ENCODE measurements around the gene FARP2. TPM values are rescaled to one million over a fixed set of nuclear protein-coding genes. Genes with fewer than 3 reads are reported as not detected.

FARP2 gene
- total RNA-seq, 1 donor from 2014 or later, result 54.5 TPM

DNA sequence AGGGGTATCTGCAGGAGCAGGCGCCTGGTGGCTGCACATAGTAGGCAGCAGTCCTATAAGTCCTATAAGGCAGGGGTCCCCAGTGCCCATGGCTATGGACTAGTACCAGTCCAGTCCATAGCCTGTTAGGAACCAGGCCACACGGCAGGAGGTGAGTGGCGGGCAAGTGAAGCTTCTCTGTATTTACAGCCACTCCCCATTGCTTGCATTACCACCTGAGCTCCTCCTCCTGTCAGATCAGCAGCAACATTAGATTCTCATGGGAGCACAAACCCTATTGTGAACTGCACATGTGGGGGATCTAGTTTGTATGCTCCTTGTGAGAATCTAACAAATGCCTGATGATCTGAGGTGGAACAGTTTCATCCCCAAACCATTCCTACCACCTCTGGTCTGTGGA is 119.2 kb downstream of the FARP2 start:
- no peak for DNase-seq (ENCODE audit: extremely low spot score, unreplicated experiment)
- Mint-ChIP-seq H3K4me3 (ENCODE audit: unreplicated experiment) (no peak overlapping the region), H3K27ac (ENCODE audit: unreplicated experiment) (no peak overlapping the region), H3K4me1 (ENCODE audit: unreplicated experiment) (no peaks in the 10 kb centered on the region), H3K27me3 (ENCODE audit: unreplicated experiment) (no peaks in the 10 kb centered on the region), H3K36me3 (ENCODE audit: unreplicated experiment) (peaks cover 18% of the 10 kb centered on the region), H3K9me3 (ENCODE audit: unreplicated experiment) (no peaks in the 10 kb centered on the region)
- TF ChIP-seq CTCF (IDR thresholded peaks at IDR 0.05), result no peak

DNA sequence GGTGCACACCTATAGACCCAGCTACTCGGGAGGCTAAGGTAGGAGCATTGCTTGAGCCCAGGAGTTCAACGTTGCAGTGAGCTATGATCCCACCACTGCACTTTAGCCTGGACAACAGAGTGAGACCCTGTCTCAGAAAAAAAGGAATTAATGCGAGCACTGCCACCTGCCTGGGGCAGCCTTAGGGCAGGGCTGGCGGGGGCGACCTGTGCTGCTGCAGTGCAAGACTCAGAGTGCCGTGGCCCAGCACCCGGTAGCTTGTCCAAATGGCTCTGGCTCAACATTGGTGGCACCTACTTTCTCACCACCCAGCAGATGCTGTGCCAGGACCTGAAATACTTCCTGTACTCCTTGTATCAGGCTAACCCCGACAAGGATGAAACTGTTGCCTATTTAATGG is 122.1 kb downstream of the FARP2 start:
- no peak for TF ChIP-seq CTCF (IDR thresholded peaks at IDR 0.05)
- H3K27me3 Mint-ChIP-seq (ENCODE audit: unreplicated experiment), result no peaks in the 10 kb centered on the region
- no peaks in the 10 kb centered on the region for H3K9me3 Mint-ChIP-seq (ENCODE audit: unreplicated experiment)
- no peak overlapping the region for H3K4me3 Mint-ChIP-seq (ENCODE audit: unreplicated experiment)
- no peak overlapping the region for H3K27ac Mint-ChIP-seq (ENCODE audit: unreplicated experiment)
- H3K36me3 Mint-ChIP-seq (ENCODE audit: unreplicated experiment), result peaks cover 17% of the 10 kb centered on the region
- no peaks in the 10 kb centered on the region for H3K4me1 Mint-ChIP-seq (ENCODE audit: unreplicated experiment)
- DNase-seq (ENCODE audit: extremely low spot score, unreplicated experiment), result no peak

GRCh38 chr2:241479026-241479898 is 123.2 kb downstream of the FARP2 start:
- Mint-ChIP-seq H3K9me3 (ENCODE audit: unreplicated experiment) (no peaks in the 10 kb centered on the region), H3K4me1 (ENCODE audit: unreplicated experiment) (no peaks in the 10 kb centered on the region), H3K4me3 (ENCODE audit: unreplicated experiment) (no peak overlapping the region), H3K27me3 (ENCODE audit: unreplicated experiment) (no peaks in the 10 kb centered on the region), H3K36me3 (ENCODE audit: unreplicated experiment) (peaks cover 18% of the 10 kb centered on the region), H3K27ac (ENCODE audit: unreplicated experiment) (no peak overlapping the region)
- no peak for DNase-seq (ENCODE audit: extremely low spot score, unreplicated experiment)
- TF ChIP-seq CTCF (IDR thresholded peaks at IDR 0.05), result no peak

GRCh38 chr2:241481687-241482086 is 125.6 kb downstream of the FARP2 start:
- H3K9me3 Mint-ChIP-seq (ENCODE audit: unreplicated experiment), result no peaks in the 10 kb centered on the region
- no peaks in the 10 kb centered on the region for H3K4me1 Mint-ChIP-seq (ENCODE audit: unreplicated experiment)
- H3K36me3 Mint-ChIP-seq (ENCODE audit: unreplicated experiment), result peaks cover 20% of the 10 kb centered on the region
- no peak for TF ChIP-seq CTCF (IDR thresholded peaks at IDR 0.05)
- no peak for DNase-seq (ENCODE audit: extremely low spot score, unreplicated experiment)
- no peaks in the 10 kb centered on the region for H3K27me3 Mint-ChIP-seq (ENCODE audit: unreplicated experiment)
- no peak overlapping the region for H3K4me3 Mint-ChIP-seq (ENCODE audit: unreplicated experiment)
- no peak overlapping the region for H3K27ac Mint-ChIP-seq (ENCODE audit: unreplicated experiment)

- H3K36me3 Mint-ChIP-seq (ENCODE audit: unreplicated experiment), result peaks cover 24% of the 10 kb centered on the region
- no peaks in the 10 kb centered on the region for H3K9me3 Mint-ChIP-seq (ENCODE audit: unreplicated experiment)
- no peaks in the 10 kb centered on the region for H3K27me3 Mint-ChIP-seq (ENCODE audit: unreplicated experiment)
- no peak for DNase-seq (ENCODE audit: extremely low spot score, unreplicated experiment)
- H3K27ac Mint-ChIP-seq (ENCODE audit: unreplicated experiment), result no peak overlapping the region
- no peaks in the 10 kb centered on the region for H3K4me1 Mint-ChIP-seq (ENCODE audit: unreplicated experiment)
- no peak for TF ChIP-seq CTCF (IDR thresholded peaks at IDR 0.05)
- no peak overlapping the region for H3K4me3 Mint-ChIP-seq (ENCODE audit: unreplicated experiment)
Measured at GRCh38 chr2:241482126-241482955, 126.3 kb downstream of the FARP2 start.
